TTC549 (cell line): Measurements from ENCODE around the gene TTC28.
"Not testable (repeated sequence)": the region's sequence is repeated elsewhere in the genome, so short reads cannot be mapped to it uniquely, and the experiment has no call there.

Experiments used
- FAIRE-seq: peaks from 2 replicates; lab custom pipeline; 2012; peaks lifted over from hg19 to GRCh38; lab: Jason Lieb, UNC

TTC28 gene

GRCh38 chr22:28601915-28602314 lies 77.7 kb downstream of the TTC28 start:
- no peak for FAIRE-seq

GRCh38 chr22:28600546-28601143 lies 79.0 kb downstream of the TTC28 start:
- FAIRE-seq = peak; percentile 53

- FAIRE-seq = no peak
Observed at GRCh38 chr22:28599693-28600092, 79.9 kb downstream of the TTC28 start.

GRCh38 chr22:28597665-28598064 lies 82.0 kb downstream of the TTC28 start:
- FAIRE-seq = no peak

- FAIRE-seq = peak; percentile 56
Observed at GRCh38 chr22:28594797-28595462, 84.7 kb downstream of the TTC28 start.

GRCh38 chr22:28594076-28594796 lies 85.4 kb downstream of the TTC28 start:
- FAIRE-seq = no peak

GRCh38 chr22:28593299-28593698 lies 86.3 kb downstream of the TTC28 start:
- no peak for FAIRE-seq

GRCh38 chr22:28589102-28589750 lies 90.4 kb downstream of the TTC28 start:
- FAIRE-seq = no peak

- no peak for FAIRE-seq
Observed at GRCh38 chr22:28585324-28585723, 94.3 kb downstream of the TTC28 start.

- no peak for FAIRE-seq
Observed at GRCh38 chr22:28582806-28583205, 96.8 kb downstream of the TTC28 start.

- no peak for FAIRE-seq
Observed at GRCh38 chr22:28581016-28581415, 98.6 kb downstream of the TTC28 start.

- FAIRE-seq = no peak
Observed at GRCh38 chr22:28576162-28576561, 103.5 kb downstream of the TTC28 start.

- FAIRE-seq = no peak
Observed at GRCh38 chr22:28574159-28574788, 105.4 kb downstream of the TTC28 start.

GRCh38 chr22:28570696-28571373 lies 108.8 kb downstream of the TTC28 start:
- no peak for FAIRE-seq

- FAIRE-seq = not testable (repeated sequence)
Observed at GRCh38 chr22:28568974-28569373, 110.7 kb downstream of the TTC28 start.

- no peak for FAIRE-seq
Observed at GRCh38 chr22:28568099-28568498, 111.5 kb downstream of the TTC28 start.

GRCh38 chr22:28566920-28567499 lies 112.6 kb downstream of the TTC28 start:
- FAIRE-seq = not testable (repeated sequence)

GRCh38 chr22:28563636-28564035 lies 116.0 kb downstream of the TTC28 start:
- FAIRE-seq = no peak

GRCh38 chr22:28562324-28562723 lies 117.3 kb downstream of the TTC28 start:
- FAIRE-seq = no peak

- FAIRE-seq = not testable (repeated sequence)
Observed at GRCh38 chr22:28560743-28561101, 118.9 kb downstream of the TTC28 start.

- no peak for FAIRE-seq
Observed at GRCh38 chr22:28560046-28560742, 119.4 kb downstream of the TTC28 start.
